Measurements from ENCODE around the gene CREB3L1.
A peak's percentile ranks its signal among the peaks of the same experiment; 100 is the strongest.
"Not testable (repeated sequence)": the region's sequence is repeated elsewhere in the genome, so short reads cannot be mapped to it uniquely, and the experiment has no call there.

Gene CREB3L1

DNA sequence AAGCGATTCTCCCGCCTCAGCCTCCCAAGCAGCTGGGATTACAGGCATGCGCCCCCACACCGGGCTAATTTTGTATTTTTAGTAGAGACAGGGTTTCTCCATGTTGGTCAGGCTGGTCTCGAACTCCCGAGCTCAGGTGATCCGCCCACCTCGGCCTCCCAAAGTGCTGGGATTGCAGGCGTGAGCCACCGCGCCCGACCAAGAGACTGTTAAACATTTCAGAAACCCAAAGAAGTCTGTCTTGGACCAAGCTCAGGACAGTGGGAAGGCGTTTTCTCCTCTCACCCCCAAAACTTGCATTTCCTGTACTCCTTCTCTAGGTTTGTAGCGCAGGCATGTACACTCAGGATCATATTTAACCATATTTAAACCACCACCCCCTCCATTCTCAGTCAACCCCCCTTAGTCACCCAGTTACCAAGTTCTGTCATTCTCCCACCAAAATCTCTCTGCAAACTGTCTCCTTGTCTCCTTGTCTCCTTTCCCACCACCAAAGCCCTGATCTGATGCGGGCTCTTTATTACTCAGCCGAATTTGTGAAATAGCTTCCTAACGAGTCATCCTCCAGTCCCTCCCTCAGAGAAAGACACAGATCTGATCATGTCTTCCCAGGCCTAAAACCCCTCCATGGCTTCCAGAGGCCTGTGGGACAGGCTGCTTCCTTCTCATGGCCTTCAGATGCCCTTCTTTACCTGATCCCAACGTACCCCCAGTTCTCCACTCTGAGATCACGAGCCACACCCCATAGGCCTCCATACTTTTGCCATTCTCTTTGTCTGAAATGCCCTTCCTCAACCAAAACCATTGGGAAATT, 29.0 kb upstream of the CREB3L1 start:
- DNase-seq (ENCODE audit: low spot score) = peak; percentile 80

DNA sequence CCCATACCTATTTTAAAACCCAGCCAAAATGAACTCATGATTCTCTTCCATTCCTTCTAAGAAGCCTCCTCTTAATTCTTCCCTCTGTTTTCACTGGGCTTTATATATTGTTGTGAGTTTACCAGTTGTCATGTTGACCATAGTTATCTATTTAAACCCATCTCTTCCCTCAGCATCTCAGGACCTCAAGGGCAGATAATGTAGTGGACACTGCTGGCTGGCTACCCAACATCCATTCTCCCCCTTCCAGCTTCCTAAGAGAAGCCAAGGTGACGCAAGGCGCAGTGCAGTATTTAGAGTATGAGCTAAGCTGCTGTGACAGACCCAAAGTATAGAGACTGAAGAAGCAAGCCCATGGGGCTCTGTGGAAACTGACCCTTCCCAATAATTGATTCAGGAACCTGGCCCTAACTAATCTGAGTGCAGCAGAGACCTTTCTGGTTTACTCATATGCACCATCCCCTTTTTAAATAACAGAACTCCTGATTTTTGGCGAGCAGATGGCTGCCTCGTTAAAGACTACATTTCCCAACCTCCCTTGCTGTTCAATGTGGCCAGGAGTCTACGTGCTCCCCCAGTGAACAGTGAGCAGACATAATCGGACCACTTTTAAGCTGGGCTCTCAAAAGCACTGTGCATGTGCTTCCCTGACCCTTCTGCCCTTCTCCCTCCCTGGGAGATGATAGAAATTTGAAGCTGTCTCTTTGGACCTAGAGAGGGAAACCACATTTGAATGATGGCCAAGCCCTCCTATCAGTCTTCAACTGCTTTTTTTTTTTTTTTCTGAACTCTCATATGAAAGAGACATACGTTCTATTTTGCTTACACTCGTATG, 28.1 kb upstream of the CREB3L1 start:
- DNase-seq (ENCODE audit: low spot score) = no peak

DNA sequence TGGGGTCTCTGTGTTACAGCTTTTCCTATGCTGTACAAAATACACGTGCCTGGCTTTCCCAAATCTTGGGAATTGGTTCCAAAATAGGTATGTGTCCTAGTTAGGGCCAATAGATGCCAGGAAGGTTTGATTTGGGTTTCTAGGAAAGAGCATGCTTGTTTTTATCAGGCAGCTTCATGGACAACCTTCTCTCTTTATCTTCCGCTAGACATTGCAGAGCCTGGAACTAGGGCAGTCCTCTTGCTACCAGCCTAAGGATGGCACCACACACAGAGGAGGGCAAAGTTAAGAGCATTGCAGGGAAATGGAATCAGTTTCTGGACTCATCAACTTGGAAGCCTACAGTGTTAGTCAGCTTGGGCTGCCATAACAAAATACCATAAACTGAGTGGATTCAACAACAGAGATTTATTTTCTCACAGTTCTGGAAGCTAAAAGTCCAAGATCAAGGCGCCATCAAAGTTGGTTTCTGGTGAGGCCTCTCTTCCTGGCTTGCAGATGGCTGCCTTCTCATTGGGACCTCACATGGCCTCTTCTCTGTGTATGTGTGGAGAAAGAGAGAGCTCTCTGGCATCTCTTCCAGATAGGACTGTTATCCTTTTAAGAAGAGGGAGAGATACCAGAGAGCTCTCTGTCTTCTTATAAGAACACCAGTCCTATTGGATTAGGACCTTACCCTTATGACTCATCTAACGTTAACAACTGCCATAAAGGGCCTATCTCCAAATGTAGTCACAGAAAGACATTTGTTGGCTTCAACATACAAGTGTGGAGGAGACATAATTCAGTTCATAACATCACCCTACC, 27.3 kb upstream of the CREB3L1 start:
- no peak for DNase-seq (ENCODE audit: low spot score)

DNA sequence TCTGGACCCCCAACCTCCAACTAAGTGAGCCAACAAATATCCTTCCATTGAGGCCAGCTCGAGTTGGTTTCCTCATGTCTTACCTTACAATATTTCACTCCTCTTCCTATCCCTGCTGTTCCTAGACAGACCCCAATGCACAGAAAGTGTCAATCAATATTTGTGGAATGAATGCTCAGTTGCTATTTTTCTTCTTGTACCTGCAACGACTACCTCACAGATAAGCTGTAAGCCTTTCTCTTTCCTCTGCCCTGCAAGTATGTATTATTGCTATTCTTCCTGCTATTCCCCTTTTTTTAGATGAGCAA, 26.8 kb upstream of the CREB3L1 start:
- no peak for DNase-seq (ENCODE audit: low spot score)

DNA sequence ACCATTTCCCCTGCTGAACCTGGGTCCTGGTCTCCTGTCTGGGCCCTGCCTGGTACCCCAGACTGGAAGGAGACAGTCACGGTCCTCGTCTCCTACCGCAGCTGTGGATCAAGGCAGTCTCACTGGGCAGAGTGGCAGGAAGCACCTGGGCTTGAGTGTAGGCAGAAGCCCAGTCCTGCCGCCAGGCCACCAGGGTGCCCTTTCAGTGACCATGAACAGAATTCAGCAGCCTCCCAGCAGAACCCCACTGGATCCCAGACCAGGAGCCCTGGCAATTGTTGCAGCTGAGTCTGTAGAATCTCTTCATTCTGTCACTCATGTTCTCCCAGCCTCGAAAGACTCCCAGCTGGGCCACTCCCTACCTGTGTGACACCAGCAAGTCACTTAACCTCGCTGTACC, 25.5 kb upstream of the CREB3L1 start:
- DNase-seq (ENCODE audit: low spot score) = no peak

DNA sequence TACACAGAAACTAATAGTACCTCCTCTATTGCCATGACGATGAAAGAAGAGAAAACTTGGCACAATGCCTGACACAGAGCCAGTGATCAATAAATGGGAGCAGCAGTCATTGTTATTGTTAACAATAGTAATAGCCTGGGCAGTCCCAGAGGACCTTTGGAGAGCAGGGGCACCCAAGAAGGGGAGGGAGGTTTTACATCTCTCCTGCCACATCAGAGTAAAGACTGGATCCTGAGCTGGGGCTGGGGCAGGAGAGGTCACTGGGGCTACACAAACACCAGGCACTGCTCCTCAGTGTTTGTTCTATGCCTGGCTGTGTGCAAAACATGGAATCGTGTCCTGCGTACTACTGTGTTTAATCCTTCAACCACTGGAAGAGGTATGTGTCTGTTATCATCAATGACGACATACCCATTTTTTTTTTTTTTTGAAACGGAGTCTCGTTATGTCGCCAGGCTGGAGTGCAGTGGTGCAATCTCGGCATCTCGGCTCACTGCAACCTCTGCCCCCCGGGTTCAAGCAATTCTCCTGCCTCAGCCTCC, 25.0 kb upstream of the CREB3L1 start:
- no peak for DNase-seq (ENCODE audit: low spot score)

DNA sequence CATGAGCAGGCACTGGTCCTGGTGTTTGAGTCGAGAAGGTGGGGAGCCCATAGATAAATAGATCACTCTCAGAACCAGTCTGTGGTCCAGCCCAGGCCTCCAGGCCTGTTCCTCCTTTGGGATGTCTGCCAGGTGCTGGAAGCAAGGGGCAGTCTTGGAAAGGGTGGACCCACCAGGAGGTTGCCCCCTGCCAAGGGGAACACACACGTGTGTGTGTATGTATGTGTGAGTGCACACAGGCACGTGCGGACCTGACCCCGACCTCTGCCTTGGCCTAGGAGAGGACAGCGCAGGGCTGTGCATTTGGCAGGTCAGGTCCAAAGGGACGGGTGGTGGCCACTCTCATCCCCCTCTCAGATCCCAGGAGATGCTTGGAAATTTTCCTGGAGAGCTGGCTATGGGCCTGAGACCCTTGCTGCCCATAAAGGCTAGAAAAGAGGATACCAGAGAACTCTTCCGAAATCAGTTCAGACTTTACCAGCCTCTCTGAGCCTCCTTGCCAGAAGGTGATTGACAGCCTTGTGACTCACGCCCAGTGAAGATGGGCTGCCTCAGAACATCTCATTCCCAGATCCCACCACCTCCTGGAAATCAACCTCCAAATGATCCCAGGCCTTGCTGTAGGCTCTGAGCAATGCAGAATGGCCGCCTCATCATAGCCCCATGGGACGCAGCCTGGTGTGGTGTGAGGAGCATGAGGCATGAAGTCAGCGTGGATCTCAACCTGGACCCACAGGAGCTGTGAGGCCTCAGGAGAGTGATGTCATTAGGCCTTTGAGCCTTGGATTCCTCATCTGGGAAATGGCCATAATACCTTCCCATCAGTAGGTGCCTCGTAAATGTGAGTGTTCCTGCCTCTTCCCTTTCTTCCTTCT, 24.0 kb upstream of the CREB3L1 start:
- DNase-seq (ENCODE audit: low spot score) = no peak

DNA sequence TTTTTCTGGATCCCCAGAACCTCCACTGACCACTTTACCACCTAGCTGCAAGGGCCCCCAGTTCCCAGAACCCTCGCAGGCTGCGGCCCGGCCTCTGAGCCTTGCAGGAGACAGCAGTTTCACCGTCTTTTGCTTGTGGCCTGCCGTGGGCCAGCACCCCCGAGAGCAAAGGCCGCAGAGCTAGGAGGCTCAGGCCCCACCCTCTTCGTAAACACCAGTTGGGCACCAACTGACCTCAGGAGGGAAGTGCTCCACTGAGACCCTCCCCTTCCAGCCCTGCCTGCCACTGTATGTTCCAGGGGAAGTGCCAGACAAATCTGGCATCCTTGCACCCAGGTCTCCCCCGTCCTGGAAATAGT, 23.4 kb upstream of the CREB3L1 start:
- DNase-seq (ENCODE audit: low spot score) = no peak

DNA sequence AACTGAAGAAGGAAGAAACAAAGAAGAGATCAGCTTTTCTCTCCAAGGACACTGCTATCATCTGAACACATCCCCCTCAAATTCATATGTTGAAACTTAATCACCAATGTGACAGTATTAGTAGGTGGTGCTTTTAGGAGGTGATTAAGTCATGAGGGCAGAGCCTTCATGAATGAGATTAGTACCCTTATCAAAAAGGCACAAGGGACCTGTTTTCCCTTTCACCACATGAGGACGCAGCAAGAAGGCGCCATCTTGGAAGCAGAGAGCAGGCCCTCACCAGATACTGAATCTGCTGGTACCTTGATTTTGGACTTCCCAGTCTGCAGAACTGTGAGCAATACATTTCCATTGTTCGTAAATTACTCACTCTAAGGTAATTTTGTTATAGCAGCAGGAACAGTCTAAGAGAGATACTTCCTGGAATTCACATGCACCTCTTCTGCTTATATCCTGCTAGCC, 20.9 kb upstream of the CREB3L1 start:
- DNase-seq (ENCODE audit: low spot score) = no peak

DNA sequence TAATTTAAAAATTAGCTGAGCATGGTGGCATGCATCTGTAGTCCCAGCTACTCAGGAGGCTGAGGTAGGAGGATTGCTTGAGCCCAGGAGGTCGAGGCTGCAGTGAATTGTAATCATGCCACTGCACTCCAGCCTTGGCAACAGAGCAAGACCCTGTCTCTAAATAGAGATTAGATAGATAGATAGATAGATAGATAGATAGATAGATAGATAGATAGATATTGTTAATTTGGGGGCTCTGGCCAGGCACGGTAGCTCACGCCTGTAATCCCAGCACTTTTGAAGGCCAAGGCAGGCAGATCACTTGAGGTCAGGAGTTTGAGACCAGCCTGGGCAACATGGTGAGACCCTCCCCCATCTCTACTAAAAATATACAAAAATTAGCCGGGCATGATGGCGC, 18.1 kb upstream of the CREB3L1 start:
- not testable (repeated sequence) for DNase-seq (ENCODE audit: low spot score)

DNA sequence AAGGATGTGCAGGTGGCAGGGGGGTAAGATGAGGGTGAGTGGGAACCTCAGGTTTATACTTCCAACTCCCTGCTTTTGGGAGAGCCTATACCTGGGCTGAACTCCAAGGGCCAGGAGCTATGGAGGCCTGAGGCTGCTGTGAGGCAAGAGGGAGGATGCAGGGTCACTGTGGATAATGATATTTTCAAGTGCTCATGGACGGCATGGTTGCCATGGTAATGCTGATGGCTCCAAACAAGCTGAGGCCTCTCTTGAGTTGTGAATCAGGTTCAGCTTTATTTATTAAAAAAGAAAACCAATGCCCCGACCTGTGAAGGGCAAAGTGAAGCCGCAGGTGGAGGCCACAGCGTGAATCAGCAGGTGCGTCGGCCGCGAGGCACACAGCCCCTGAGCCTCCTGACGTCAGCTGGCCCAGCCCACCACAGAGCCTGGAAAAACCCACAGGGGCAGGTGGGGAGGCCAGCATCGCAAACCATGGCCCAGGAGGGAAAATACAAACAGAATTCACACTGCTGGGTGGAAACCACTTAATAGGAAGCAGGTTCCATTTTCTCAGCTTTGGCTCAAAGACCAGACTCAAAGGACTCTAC, 17.4 kb upstream of the CREB3L1 start:
- no peak for DNase-seq (ENCODE audit: low spot score)

DNA sequence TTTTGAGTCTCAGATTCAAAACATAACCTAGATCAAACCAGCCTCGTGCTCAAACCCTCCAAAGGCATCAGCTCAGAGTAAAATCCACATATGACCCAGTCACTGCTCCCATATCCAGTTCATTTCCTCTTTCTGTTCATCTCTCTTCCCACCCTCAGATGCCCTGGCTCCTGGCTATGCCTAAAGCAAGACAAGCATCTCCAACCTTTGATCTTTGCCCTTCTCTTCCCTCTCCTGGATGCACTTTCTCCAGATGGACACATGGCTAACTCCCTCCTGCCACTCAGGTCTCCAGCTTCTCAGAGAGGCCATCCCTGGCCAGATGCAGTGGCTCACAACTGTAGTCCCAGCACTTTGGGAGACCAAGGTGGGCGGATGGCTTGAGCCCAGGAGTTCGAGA, 14.3 kb upstream of the CREB3L1 start:
- DNase-seq (ENCODE audit: low spot score) = no peak

DNA sequence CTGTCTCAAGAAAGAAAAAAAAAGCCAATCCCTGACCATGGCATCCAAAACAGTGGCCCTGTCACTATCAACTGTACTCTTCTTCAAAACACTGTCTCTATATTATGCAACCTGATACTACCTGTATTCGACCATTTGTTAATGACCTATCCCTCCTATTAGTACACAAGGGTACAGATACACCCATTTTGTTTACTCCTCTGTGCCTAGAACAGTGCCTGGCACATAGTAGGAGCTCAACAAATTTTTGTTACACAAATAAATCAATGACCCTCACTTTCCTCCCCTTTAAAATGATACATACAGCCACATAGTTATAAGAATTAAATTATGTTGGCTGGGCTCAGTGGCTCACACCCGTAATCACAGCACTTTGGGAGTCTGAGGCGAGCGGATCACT, 13.4 kb upstream of the CREB3L1 start:
- DNase-seq (ENCODE audit: low spot score) = no peak

DNA sequence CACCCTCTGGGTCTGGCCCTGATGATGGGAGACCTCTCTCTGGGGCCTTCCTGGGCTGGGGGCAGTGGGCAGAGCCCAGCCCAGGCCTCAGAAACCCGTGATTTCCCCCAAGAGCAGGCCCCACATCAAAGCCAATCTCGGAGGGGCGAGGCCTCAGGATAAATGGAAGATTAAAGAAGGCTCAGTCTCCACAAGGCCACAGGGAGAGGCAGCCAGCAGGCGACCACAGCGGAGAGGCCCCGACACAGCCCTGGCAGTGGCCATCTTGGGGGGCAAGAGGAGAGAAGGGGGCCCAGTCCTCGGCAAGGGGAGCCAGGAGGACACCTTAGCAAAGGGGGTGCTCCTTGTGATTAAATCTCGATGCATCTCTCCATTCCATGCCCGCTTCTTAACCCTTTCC, 12.5 kb upstream of the CREB3L1 start:
- DNase-seq (ENCODE audit: low spot score) = no peak

DNA sequence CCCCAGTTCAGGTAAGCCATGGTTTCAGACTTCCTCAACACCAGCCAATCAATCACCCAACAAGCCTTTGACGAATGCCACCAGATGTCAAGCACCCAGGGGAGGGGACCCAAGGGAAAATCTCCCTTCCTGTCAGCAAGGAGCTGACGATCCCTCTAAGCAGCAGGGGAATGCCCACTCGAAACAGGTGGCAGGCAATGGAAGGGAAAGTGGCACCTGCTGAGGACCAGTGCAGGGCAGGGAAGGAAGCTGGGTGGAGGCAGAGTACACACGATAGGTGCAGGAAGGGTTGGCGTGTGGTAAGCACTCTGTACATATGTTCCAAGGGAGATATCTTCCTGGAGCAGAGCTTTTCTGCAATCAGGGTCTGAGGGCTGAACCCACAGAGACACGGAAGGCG, 11.7 kb upstream of the CREB3L1 start:
- no peak for DNase-seq (ENCODE audit: low spot score)

DNA sequence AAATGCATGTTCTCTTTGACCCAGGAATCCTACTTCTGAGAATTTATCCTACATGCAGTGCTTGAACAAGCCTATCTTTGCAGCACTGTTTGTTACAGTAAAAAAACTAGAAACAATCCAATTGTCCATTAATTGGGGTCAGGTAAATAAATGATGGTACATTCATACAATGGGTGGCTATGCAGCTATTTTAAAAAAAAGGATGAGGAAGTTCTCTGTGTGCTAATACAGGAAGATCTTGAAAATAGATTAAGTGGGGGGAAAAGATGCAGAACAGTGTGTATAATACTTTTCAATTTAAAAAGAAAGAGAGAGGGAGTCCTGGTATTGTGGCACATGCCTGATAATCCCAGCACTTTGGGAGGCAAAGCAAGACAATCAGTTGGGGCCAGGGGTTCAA, 9.5 kb upstream of the CREB3L1 start:
- DNase-seq (ENCODE audit: low spot score) = no peak

DNA sequence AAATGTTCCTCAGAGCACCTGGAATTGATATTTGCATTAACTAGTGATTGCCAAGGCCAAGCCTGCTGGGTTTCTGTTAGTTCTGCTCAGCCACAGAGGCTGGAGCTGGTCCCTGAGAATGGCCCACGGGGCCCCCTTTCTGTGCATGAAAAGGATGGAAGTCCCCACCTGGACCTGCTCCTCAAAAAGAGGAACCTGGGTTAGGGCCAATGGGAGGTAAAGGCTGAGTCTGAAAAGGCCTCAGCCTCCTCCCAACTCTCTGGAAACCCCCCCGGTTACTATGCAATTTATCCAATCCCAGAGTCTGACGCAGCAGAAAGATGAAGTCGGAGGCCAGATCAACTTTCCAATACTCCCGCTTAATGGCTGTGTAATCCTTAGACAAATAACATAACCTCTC, 6.8 kb upstream of the CREB3L1 start:
- no peak for DNase-seq (ENCODE audit: low spot score)

DNA sequence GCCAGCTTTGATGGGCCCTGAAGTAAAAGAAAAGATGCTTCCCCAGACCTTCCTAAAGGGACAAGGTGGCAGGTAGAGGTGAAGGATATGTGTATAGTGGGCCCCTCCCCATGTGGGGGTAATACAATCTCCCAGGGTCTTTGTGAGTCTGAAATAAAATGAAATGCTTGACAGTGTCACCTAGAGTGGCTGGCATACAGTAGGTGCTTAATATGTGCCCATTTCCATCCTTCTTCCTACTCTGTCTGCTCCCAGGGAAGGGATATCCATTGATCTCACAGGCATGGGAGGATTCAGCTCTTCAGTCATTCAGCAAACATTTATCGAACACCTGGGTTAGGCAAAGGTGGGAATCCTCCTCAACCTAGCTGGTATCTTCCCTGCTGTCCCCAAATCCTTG, 6.1 kb upstream of the CREB3L1 start:
- DNase-seq (ENCODE audit: low spot score) = no peak

DNA sequence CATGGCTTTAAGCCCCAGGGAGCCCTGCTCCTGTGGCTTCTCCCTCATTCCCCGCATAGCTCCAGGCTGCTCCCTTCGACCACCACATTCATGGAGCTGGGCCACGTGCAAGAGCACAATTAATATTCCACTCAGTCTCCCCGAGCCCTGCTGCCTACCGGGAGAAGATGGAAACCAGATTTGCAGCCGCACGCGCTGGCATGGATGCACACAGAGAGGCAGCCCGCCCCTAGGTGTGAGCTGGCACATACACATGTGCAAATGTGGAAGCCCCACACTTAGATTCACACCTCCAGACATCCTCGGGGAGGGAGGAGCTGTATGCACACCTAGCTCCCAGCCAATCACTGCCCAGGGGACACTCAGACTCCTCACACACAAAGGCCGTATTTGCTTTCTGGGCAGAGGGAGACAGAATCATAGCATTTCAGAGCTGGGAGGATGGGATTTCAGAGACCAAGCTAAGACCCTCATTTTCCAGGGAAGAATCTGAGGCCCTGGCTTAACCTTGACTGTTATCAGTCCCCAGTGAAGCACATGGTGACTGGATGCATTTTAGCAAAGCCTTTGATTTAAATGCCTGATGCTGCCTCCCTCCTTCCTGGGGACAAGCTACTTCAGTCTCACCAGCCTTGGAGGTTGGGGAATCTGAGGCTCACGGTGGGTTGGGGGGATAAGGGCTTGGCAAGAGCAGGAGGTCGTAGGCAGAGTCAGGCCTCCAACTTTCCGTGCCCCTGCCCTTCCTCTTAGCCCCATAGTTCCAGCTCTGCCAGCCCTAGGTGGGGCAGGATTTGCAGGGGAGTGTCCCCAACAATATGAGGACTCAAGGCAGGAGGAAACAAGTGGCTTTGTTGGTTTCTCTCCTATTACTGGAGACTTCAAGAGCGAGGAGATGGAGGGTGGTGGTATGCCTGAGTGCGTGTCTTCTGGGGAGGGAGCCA, 5.3 kb upstream of the CREB3L1 start:
- no peak for DNase-seq (ENCODE audit: low spot score)

DNA sequence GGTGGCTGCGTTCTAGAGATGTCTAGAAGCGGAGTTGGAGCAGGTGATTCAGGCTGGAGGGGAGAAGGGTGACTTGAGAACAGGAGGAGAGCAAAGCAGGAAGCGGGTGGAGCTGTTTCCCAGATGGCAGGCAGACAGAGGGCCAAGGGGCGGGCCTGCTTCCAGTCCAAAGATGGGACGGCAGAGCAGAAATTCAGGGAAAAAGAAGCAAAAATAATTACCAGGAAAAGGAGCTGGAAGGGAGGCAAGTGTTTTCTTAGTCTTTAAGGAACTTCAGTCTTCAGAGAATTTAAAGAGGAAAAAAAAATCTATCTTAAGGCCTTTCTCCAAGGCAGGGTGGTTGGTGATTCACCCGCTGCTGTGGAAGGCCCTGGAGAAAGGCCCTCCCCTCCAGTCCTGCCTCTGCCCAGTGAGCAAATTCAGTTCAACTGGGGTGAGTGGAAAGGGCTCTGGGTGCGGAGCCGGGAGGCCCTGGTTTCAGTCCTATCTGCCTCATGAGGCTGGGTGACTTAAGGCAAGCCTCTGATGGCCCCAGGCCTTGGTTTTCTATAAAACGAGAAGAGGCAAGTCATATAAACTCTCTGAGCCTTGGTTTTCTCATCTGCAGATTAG, 4.5 kb upstream of the CREB3L1 start:
- no peak for DNase-seq (ENCODE audit: low spot score)
